Measurements from ENCODE around the gene FRRS1.

FRRS1 gene

GRCh38 chr1:99674115-99675064, 92.0 kb downstream of the FRRS1 start:
- no peak for DNase-seq

GRCh38 chr1:99673315-99673714, 93.1 kb downstream of the FRRS1 start:
- no peak for DNase-seq

GRCh38 chr1:99672530-99673213, 93.8 kb downstream of the FRRS1 start:
- no peak for DNase-seq

- DNase-seq, result no peak
These were observed 94.4 kb downstream of the FRRS1 start for GRCh38 chr1:99672038-99672437.

- no peak for DNase-seq
These were observed 95.9 kb downstream of the FRRS1 start for GRCh38 chr1:99670583-99670982.

- DNase-seq, result no peak
These were observed 96.6 kb downstream of the FRRS1 start for GRCh38 chr1:99669821-99670220.

- DNase-seq, result no peak
These were observed 97.1 kb downstream of the FRRS1 start for GRCh38 chr1:99669376-99669775.

GRCh38 chr1:99665212-99665611, 101.2 kb downstream of the FRRS1 start:
- no peak for DNase-seq

- no peak for DNase-seq
These were observed 102.9 kb downstream of the FRRS1 start for GRCh38 chr1:99663501-99663900.

GRCh38 chr1:99662539-99663080, 103.8 kb downstream of the FRRS1 start:
- no peak for DNase-seq

GRCh38 chr1:99661780-99662179, 104.7 kb downstream of the FRRS1 start:
- DNase-seq, result no peak

GRCh38 chr1:99660496-99660895, 105.9 kb downstream of the FRRS1 start:
- DNase-seq, result no peak

GRCh38 chr1:99659755-99660210, 106.7 kb downstream of the FRRS1 start:
- DNase-seq, result no peak
